CD4-positive, alpha-beta T cell (primary cell): ENCODE results near the gene CAMTA1. TPM values are rescaled to one million over a fixed set of nuclear protein-coding genes. Genes with fewer than 3 reads are reported as not detected.

Source experiments
- ATAC-seq: fragments of 200-7000 bp; cut with Tn5 transposase; one replicate; pipeline ENCODE4 v1.10.0; 2022; ENCODE audit warnings: mild to moderate bottlenecking; ENCODE audit not compliant: poor library complexity
- CTCF ChIA-PET: fragments of 350-600 bp; sonication (Branson Sonifier 250); formaldehyde crosslinking; loops from one replicate; lab custom pipeline; 2021; ENCODE audit warnings: antibody characterized with exemption, inconsistent platforms; lab: Charles Lee
- POLR2A ChIA-PET: fragments of 350-600 bp; sonication (Branson Sonifier 250); formaldehyde crosslinking; loops from one replicate; lab custom pipeline; 2021; ENCODE audit warnings: antibody characterized with exemption, inconsistent platforms; lab: Charles Lee
- DNase-seq, 14 experiments: peaks; one replicate each; pipeline ENCODE4 v3.0.0-alpha.2; 2013 to 2020; ENCODE audit warnings: mixed read lengths in 2 of 14
- H3K27ac ChIP-seq, 2 donors: one replicate each; pipeline versions ENCODE4 v1.5.1 to v1.7.0; 2013; ENCODE audit warnings: low read length in 2 of 2, low read depth in 1 of 2, mild to moderate bottlenecking in 1 of 2
- H3K27me3 ChIP-seq, 2 experiments: 1 replicate in 1 of 2; 2 replicates in 1 of 2; pipeline versions ENCODE4 v1.6.1 to v1.7.0; 2013; ENCODE audit warnings: low read length in 2 of 2, control low read depth in 1 of 2, mild to moderate bottlenecking in 1 of 2, moderate library complexity in 1 of 2; ENCODE audit not compliant: insufficient read depth in 2 of 2, control insufficient read depth in 1 of 2
- H3K36me3 ChIP-seq: one replicate; pipeline ENCODE4 v1.6.1; 2013; ENCODE audit warnings: low read length, control low read depth; ENCODE audit not compliant: insufficient read depth
- H3K4me1 ChIP-seq: one replicate; pipeline ENCODE4 v1.6.1; 2013; ENCODE audit warnings: low read length, control low read depth; ENCODE audit not compliant: insufficient read depth
- H3K4me3 ChIP-seq: one replicate; pipeline ENCODE4 v1.5.1; 2013; ENCODE audit warnings: mild to moderate bottlenecking, low read length, moderate library complexity
- H3K9me3 ChIP-seq, 2 experiments: 1 replicate in 1 of 2; 2 replicates in 1 of 2; pipeline versions ENCODE4 v1.6.1 to v1.7.0; 2013; ENCODE audit warnings: low read length in 2 of 2, mild to moderate bottlenecking in 2 of 2, control low read depth in 1 of 2, moderate library complexity in 1 of 2; ENCODE audit not compliant: control insufficient read depth in 1 of 2, insufficient read depth in 1 of 2
- H3K27ac Mint-ChIP-seq: one replicate; pipeline ENCODE4 v1.8.0; 2020; ENCODE audit warnings: mixed read lengths
- H3K27me3 Mint-ChIP-seq: one replicate; pipeline ENCODE4 v1.8.0; 2021; ENCODE audit warnings: mixed read lengths
- H3K36me3 Mint-ChIP-seq: one replicate; pipeline ENCODE4 v1.8.0; 2021; ENCODE audit warnings: low read depth, mixed read lengths
- H3K4me1 Mint-ChIP-seq: one replicate; pipeline ENCODE4 v1.8.0; 2021; ENCODE audit warnings: low read depth, mixed read lengths
- H3K4me3 Mint-ChIP-seq: one replicate; pipeline ENCODE4 v1.8.0; 2020; ENCODE audit warnings: mild to moderate bottlenecking, mixed read lengths
- H3K9me3 Mint-ChIP-seq: one replicate; pipeline ENCODE4 v1.8.0; 2020; ENCODE audit warnings: mixed read lengths
- CTCF ChIP-seq: fragments of 200-600 bp; IDR thresholded peaks from one replicate; pipeline ENCODE4 v1.8.0; 2022; ENCODE audit warnings: antibody characterized with exemption, mild to moderate bottlenecking
- intact Hi-C, 2 experiments: fragments of 100-400 bp; cut with DNase I in 1 of 2; cut with micrococcal nuclease in 1 of 2; formaldehyde crosslinking; loops; one replicate each; pipeline versions ENCODE4 v1.15.1 to v1.9.0; 2023 to 2025; cut with DNase I, micrococcal nuclease
- total RNA-seq, 174 experiments: library from RNA in 2 of 174; stranded (reverse) in 2 of 174; gene quantifications; one replicate each; pipeline ENCODE4 v1.2.3 and lab custom pipeline; 2021 to 2026

CAMTA1 gene
- total RNA-seq, 2 experiments from 2014 or later = 38.6 to 39.3 TPM

DNA sequence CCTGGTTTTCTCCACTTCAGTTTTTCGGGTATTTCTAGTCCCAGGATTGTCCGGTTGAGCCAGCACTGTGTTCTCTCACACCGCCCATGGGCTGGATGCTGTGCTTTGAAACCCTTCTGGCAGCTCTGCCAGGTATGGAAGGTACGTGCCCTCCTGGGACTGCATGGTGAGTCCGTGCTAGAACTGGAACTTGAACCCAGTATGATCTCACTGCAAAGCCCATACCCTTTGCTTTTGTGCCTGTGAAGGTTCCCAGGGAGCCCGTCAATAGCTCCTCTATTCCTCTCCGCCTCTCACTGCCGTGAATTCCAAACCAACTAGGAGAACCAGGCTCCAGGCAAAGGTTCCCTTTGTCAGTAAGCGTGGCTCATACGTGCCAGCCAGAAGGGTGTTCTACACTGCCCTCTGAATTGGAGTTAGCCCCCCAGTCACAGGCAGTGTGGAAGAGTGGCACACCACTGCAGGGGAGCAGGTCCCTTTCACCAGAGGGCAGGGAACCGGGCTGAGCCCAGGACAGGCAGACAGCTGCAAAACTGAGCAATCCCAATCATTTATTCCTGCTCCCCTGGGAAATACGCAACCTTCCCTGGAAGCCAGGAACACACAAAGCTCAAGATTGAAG is 310.2 kb downstream of the CAMTA1 start:
- Histone ChIP-seq H3K36me3 (no peaks in the 10 kb centered on the region), H3K27me3 (peaks cover 5 to 7% of the 10 kb centered on the region in 2 experiments), H3K9me3 (no peaks in the 10 kb centered on the region), H3K4me1 (no peaks in the 10 kb centered on the region), H3K4me3 (no peak overlapping the region), H3K27ac (no peak overlapping the region)
- H3K27me3 Mint-ChIP-seq = peaks cover 35% of the 10 kb centered on the region
- H3K9me3 Mint-ChIP-seq = no peaks in the 10 kb centered on the region
- no peaks in the 10 kb centered on the region for H3K36me3 Mint-ChIP-seq
- no peak overlapping the region for H3K4me3 Mint-ChIP-seq
- ATAC-seq (no peak), DNase-seq (no peak)
- intact Hi-C loops = no loop called here
- CTCF ChIA-PET = no interaction called here
- no peak overlapping the region for H3K27ac Mint-ChIP-seq
- TF ChIP-seq CTCF = no peak
- H3K4me1 Mint-ChIP-seq = no peaks in the 10 kb centered on the region
- POLR2A ChIA-PET = no interaction called here

DNA sequence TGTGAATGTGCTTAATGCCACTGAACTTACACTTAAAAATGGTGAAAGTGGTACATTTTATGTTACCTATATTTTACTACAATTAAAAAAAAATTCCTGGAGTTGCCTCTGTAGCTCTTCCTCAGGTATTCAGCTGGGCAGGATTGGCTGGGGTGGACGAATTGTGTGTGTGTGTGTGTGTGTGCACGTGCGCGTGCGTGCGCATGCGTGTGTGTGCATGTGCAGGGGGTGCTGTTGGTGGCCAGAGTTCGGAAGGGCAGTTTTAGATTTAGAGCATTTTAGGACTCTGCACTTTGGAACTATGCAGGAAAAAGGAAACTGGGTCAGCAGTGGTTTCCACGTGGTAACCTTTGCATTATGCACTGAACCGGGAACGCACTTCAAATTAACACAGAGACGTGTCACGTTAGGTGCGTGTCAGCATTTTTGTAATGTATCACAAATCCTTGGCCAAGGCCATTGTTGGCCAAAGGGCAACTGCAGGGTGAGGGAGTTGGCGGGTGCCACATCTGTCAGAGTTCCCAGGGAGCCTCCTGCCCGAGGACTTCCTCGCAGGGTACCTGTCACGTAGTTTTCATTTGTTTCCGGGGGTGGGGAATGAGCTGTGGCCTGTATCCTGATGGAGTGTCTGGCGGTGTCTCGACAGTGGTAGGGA is 312.8 kb downstream of the CAMTA1 start:
- H3K4me1 Mint-ChIP-seq = no peaks in the 10 kb centered on the region
- ChIA-PET CTCF (no interaction called here), POLR2A (no interaction called here)
- intact Hi-C loops = no loop called here
- no peak for DNase-seq
- TF ChIP-seq CTCF = no peak
- H3K4me1 ChIP-seq = no peaks in the 10 kb centered on the region
- no peak overlapping the region for H3K4me3 ChIP-seq
- ATAC-seq = no peak
- no peak overlapping the region for H3K27ac Mint-ChIP-seq
- peaks cover 5 to 7% of the 10 kb centered on the region in 2 experiments for H3K27me3 ChIP-seq
- H3K36me3 Mint-ChIP-seq = no peaks in the 10 kb centered on the region
- no peaks in the 10 kb centered on the region for H3K36me3 ChIP-seq
- no peaks in the 10 kb centered on the region for H3K9me3 ChIP-seq
- H3K27me3 Mint-ChIP-seq = peaks cover 35% of the 10 kb centered on the region
- no peaks in the 10 kb centered on the region for H3K9me3 Mint-ChIP-seq
- no peak overlapping the region for H3K4me3 Mint-ChIP-seq
- H3K27ac ChIP-seq = no peak overlapping the region

- ATAC-seq (no peak), DNase-seq (no peak)
- H3K36me3 ChIP-seq = no peaks in the 10 kb centered on the region
- H3K27ac Mint-ChIP-seq = no peak overlapping the region
- no peak overlapping the region for H3K4me3 Mint-ChIP-seq
- H3K4me3 ChIP-seq = no peak overlapping the region
- no peaks in the 10 kb centered on the region for H3K9me3 Mint-ChIP-seq
- H3K27ac ChIP-seq = no peak overlapping the region
- H3K9me3 ChIP-seq = no peaks in the 10 kb centered on the region
- peaks cover 5 to 7% of the 10 kb centered on the region in 2 experiments for H3K27me3 ChIP-seq
- H3K36me3 Mint-ChIP-seq = no peaks in the 10 kb centered on the region
- intact Hi-C loops = no loop called here
- CTCF ChIA-PET = no interaction called here
- no peaks in the 10 kb centered on the region for H3K4me1 ChIP-seq
- POLR2A ChIA-PET = no interaction called here
- peaks cover 35% of the 10 kb centered on the region for H3K27me3 Mint-ChIP-seq
- no peak for TF ChIP-seq CTCF
- no peaks in the 10 kb centered on the region for H3K4me1 Mint-ChIP-seq
These were observed 313.4 kb downstream of the CAMTA1 start for GRCh38 chr1:7098641-7099040.
